CD4-positive, alpha-beta T cell (primary cell): ENCODE measurements around the gene RNF213. TPM values are rescaled to one million over a fixed set of nuclear protein-coding genes. Genes with fewer than 3 reads are reported as not detected.

ENCODE experiments used
- ATAC-seq: fragments of 200-7000 bp; cut with Tn5 transposase; one replicate; pipeline ENCODE4 v1.10.0; 2022; ENCODE audit warnings: mild to moderate bottlenecking; ENCODE audit not compliant: poor library complexity
- CTCF ChIA-PET: fragments of 350-600 bp; sonication (Branson Sonifier 250); formaldehyde crosslinking; loops from one replicate; lab custom pipeline; 2021; ENCODE audit warnings: antibody characterized with exemption, inconsistent platforms; lab: Charles Lee
- POLR2A ChIA-PET: fragments of 350-600 bp; sonication (Branson Sonifier 250); formaldehyde crosslinking; loops from one replicate; lab custom pipeline; 2021; ENCODE audit warnings: antibody characterized with exemption, inconsistent platforms; lab: Charles Lee
- DNase-seq, 14 experiments: peaks; one replicate each; pipeline ENCODE4 v3.0.0-alpha.2; 2013 to 2020; ENCODE audit warnings: mixed read lengths in 2 of 14
- H3K27ac ChIP-seq, 2 donors: one replicate each; pipeline versions ENCODE4 v1.5.1 to v1.7.0; 2013; ENCODE audit warnings: low read length in 2 of 2, low read depth in 1 of 2, mild to moderate bottlenecking in 1 of 2
- H3K27me3 ChIP-seq, 2 experiments: 1 replicate in 1 of 2; 2 replicates in 1 of 2; pipeline versions ENCODE4 v1.6.1 to v1.7.0; 2013; ENCODE audit warnings: low read length in 2 of 2, control low read depth in 1 of 2, mild to moderate bottlenecking in 1 of 2, moderate library complexity in 1 of 2; ENCODE audit not compliant: insufficient read depth in 2 of 2, control insufficient read depth in 1 of 2
- H3K36me3 ChIP-seq: one replicate; pipeline ENCODE4 v1.6.1; 2013; ENCODE audit warnings: low read length, control low read depth; ENCODE audit not compliant: insufficient read depth
- H3K4me1 ChIP-seq: one replicate; pipeline ENCODE4 v1.6.1; 2013; ENCODE audit warnings: low read length, control low read depth; ENCODE audit not compliant: insufficient read depth
- H3K4me3 ChIP-seq: one replicate; pipeline ENCODE4 v1.5.1; 2013; ENCODE audit warnings: mild to moderate bottlenecking, low read length, moderate library complexity
- H3K9me3 ChIP-seq, 2 experiments: 1 replicate in 1 of 2; 2 replicates in 1 of 2; pipeline versions ENCODE4 v1.6.1 to v1.7.0; 2013; ENCODE audit warnings: low read length in 2 of 2, mild to moderate bottlenecking in 2 of 2, control low read depth in 1 of 2, moderate library complexity in 1 of 2; ENCODE audit not compliant: control insufficient read depth in 1 of 2, insufficient read depth in 1 of 2
- H3K27ac Mint-ChIP-seq: one replicate; pipeline ENCODE4 v1.8.0; 2020; ENCODE audit warnings: mixed read lengths
- H3K27me3 Mint-ChIP-seq: one replicate; pipeline ENCODE4 v1.8.0; 2021; ENCODE audit warnings: mixed read lengths
- H3K36me3 Mint-ChIP-seq: one replicate; pipeline ENCODE4 v1.8.0; 2021; ENCODE audit warnings: low read depth, mixed read lengths
- H3K4me1 Mint-ChIP-seq: one replicate; pipeline ENCODE4 v1.8.0; 2021; ENCODE audit warnings: low read depth, mixed read lengths
- H3K4me3 Mint-ChIP-seq: one replicate; pipeline ENCODE4 v1.8.0; 2020; ENCODE audit warnings: mild to moderate bottlenecking, mixed read lengths
- H3K9me3 Mint-ChIP-seq: one replicate; pipeline ENCODE4 v1.8.0; 2020; ENCODE audit warnings: mixed read lengths
- CTCF ChIP-seq: fragments of 200-600 bp; IDR thresholded peaks from one replicate; pipeline ENCODE4 v1.8.0; 2022; ENCODE audit warnings: antibody characterized with exemption, mild to moderate bottlenecking
- intact Hi-C, 2 experiments: fragments of 100-400 bp; cut with DNase I in 1 of 2; cut with micrococcal nuclease in 1 of 2; formaldehyde crosslinking; loops; one replicate each; pipeline versions ENCODE4 v1.15.1 to v1.9.0; 2023 to 2025; cut with DNase I, micrococcal nuclease
- total RNA-seq, 174 experiments: library from RNA in 2 of 174; stranded (reverse) in 2 of 174; gene quantifications; one replicate each; pipeline ENCODE4 v1.2.3 and lab custom pipeline; 2021 to 2026

RNF213 gene
- total RNA-seq, 2 experiments from 2014 or later = 290 to 312 TPM

- Mint-ChIP-seq H3K36me3 (no peaks in the 10 kb centered on the region), H3K9me3 (no peaks in the 10 kb centered on the region), H3K27ac (no peak overlapping the region), H3K4me1 (no peaks in the 10 kb centered on the region), H3K27me3 (peaks cover 5% of the 10 kb centered on the region), H3K4me3 (no peak overlapping the region)
- POLR2A ChIA-PET = interaction anchor here (1.4 kb wide), 1 partner anchor 12 kb away, joined by 5 read pairs; no protein-coding TSS in a partner anchor
- Histone ChIP-seq H3K4me1 (no peaks in the 10 kb centered on the region), H3K4me3 (no peak overlapping the region), H3K9me3 (peaks cover 0 to 14% of the 10 kb centered on the region in 2 experiments), H3K27me3 (peaks cover 4 to 9% of the 10 kb centered on the region in 2 experiments), H3K36me3 (no peaks in the 10 kb centered on the region), H3K27ac (no peak overlapping the region)
- intact Hi-C loops = no loop called here
- TF ChIP-seq CTCF = no peak
- no peak for ATAC-seq
- DNase-seq = no peak
- CTCF ChIA-PET = no interaction called here
Measured at GRCh38 chr17:80442764-80443163, 182.1 kb downstream of the RNF213 start.

- peaks cover 0 to 14% of the 10 kb centered on the region in 2 experiments for H3K9me3 ChIP-seq
- Mint-ChIP-seq H3K4me1 (no peaks in the 10 kb centered on the region), H3K27me3 (peaks cover 5% of the 10 kb centered on the region), H3K36me3 (no peaks in the 10 kb centered on the region), H3K27ac (no peak overlapping the region), H3K4me3 (no peak overlapping the region), H3K9me3 (no peaks in the 10 kb centered on the region)
- peaks cover 4 to 9% of the 10 kb centered on the region in 2 experiments for H3K27me3 ChIP-seq
- no peak for ATAC-seq
- TF ChIP-seq CTCF = no peak
- H3K4me3 ChIP-seq = no peak overlapping the region
- ChIA-PET CTCF (no interaction called here), POLR2A (interaction anchor here (1.4 kb wide), 1 partner anchor 11 kb away, joined by 5 read pairs; no protein-coding TSS in a partner anchor)
- no peaks in the 10 kb centered on the region for H3K4me1 ChIP-seq
- no peaks in the 10 kb centered on the region for H3K36me3 ChIP-seq
- H3K27ac ChIP-seq = no peak overlapping the region
- DNase-seq = no peak
- intact Hi-C loops = no loop called here
Measured at GRCh38 chr17:80443498-80443897, 182.8 kb downstream of the RNF213 start.

GRCh38 chr17:80443916-80444643, 183.4 kb downstream of the RNF213 start:
- Histone ChIP-seq H3K4me1 (no peaks in the 10 kb centered on the region), H3K36me3 (no peaks in the 10 kb centered on the region), H3K27me3 (peaks cover 4 to 9% of the 10 kb centered on the region in 2 experiments), H3K9me3 (peaks cover 0 to 14% of the 10 kb centered on the region in 2 experiments), H3K4me3 (no peak overlapping the region), H3K27ac (no peak overlapping the region)
- ChIA-PET POLR2A (no interaction called here), CTCF (no interaction called here)
- no peak overlapping the region for H3K27ac Mint-ChIP-seq
- ATAC-seq (no peak), DNase-seq (no peak)
- intact Hi-C loops = no loop called here
- no peak for TF ChIP-seq CTCF
- no peaks in the 10 kb centered on the region for H3K4me1 Mint-ChIP-seq
- no peaks in the 10 kb centered on the region for H3K9me3 Mint-ChIP-seq
- H3K36me3 Mint-ChIP-seq = no peaks in the 10 kb centered on the region
- no peak overlapping the region for H3K4me3 Mint-ChIP-seq
- peaks cover 5% of the 10 kb centered on the region for H3K27me3 Mint-ChIP-seq
